Kidney (tissue), 14 donors: Measurements from ENCODE around the gene RABGGTA. TPM values are rescaled to one million over a fixed set of nuclear protein-coding genes. Genes with fewer than 3 reads are reported as not detected.
A peak's percentile ranks its signal among the peaks of the same experiment; 100 is the strongest.

Experiments used
- DNase-seq, 5 donors: peaks; one replicate each; pipeline ENCODE4 v3.0.0-alpha.2; 2013 to 2020
- FAIRE-seq: peaks from 2 replicates; lab custom pipeline; 2012; peaks lifted over from hg19 to GRCh38; lab: Jason Lieb, UNC
- H3K27ac ChIP-seq, 2 donors: one replicate each; pipeline ENCODE4 v1.7.0; 2013; ENCODE audit warnings: low read depth in 2 of 2, low read length in 2 of 2, inconsistent platforms in 1 of 2
- H3K27me3 ChIP-seq: one replicate; pipeline ENCODE4 v1.7.1; 2013; ENCODE audit warnings: low read length, inconsistent platforms; ENCODE audit not compliant: control insufficient read depth, insufficient read depth
- H3K36me3 ChIP-seq, 3 donors: one replicate each; pipeline versions ENCODE4 v1.7.0 to v1.7.1; 2013; ENCODE audit warnings: low read length in 3 of 3, control low read depth in 1 of 3, inconsistent platforms in 1 of 3; ENCODE audit not compliant: insufficient read depth in 3 of 3, control insufficient read depth in 2 of 3
- H3K4me1 ChIP-seq, 3 donors: one replicate each; pipeline versions ENCODE4 v1.7.0 to v1.7.1; 2013; ENCODE audit warnings: low read length in 3 of 3, inconsistent platforms in 1 of 3, low read depth in 1 of 3; ENCODE audit not compliant: control insufficient read depth in 2 of 3, insufficient read depth in 2 of 3
- H3K4me3 ChIP-seq, 3 donors: one replicate each; pipeline versions ENCODE4 v1.7.0 to v1.8.1; 2013; ENCODE audit warnings: low read length in 3 of 3, control low read depth in 1 of 3, inconsistent platforms in 1 of 3
- H3K9ac ChIP-seq, 3 donors: one replicate each; pipeline versions ENCODE4 v1.7.0 to v1.7.1; 2013; ENCODE audit warnings: low read length in 3 of 3, control low read depth in 1 of 3, inconsistent platforms in 1 of 3
- H3K9me3 ChIP-seq, 3 donors: one replicate each; pipeline versions ENCODE4 v1.7.0 to v1.7.1; 2013; ENCODE audit warnings: low read length in 3 of 3, control low read depth in 1 of 3, inconsistent platforms in 1 of 3; ENCODE audit not compliant: control insufficient read depth in 2 of 3, insufficient read depth in 1 of 3
- CTCF ChIP-seq: IDR thresholded peaks from 3 replicates; pipeline ENCODE4 v1.5.1; 2012; ENCODE audit warnings: mild to moderate bottlenecking, moderate library complexity, borderline replicate concordance; ENCODE audit not compliant: insufficient read depth; ENCODE audit errors: extremely low read depth
- intact Hi-C: fragments of 100-400 bp; cut with DNase I; formaldehyde crosslinking; loops from one replicate; pipeline ENCODE4 v1.11.1; 2022
- polyA plus RNA-seq: library from polyadenylated mRNA; stranded (reverse); fragments of 350-450 nt; fragmentation: Illumina TruSeq; extraction: RNeasy Lipid Tissue Mini Kit (QIAGEN cat#74804); gene quantifications from one replicate; pipeline ENCODE4 v1.2.3, GENCODE V29; 2014; ENCODE audit warnings: low read depth, low replicate concordance; ENCODE audit not compliant: insufficient read depth
- total RNA-seq: library from RNA; stranded (reverse); fragmentation: NEBNext Ultra II Directional; extraction: Animal tissue kit (Norgen Biotek cat#: 25700); gene quantifications from one replicate; pipeline ENCODE4 v1.2.1, GENCODE V29; 2021
- donor health status: control.
- donor health status: control.
- donor health status: control.
- donor health status: control.
- donor health status: control.
- donor health status: DM: yes; HTN: yes; CAD: no.
- donor health status: Normal renal cell carcinoma (clear cell type).

Gene RABGGTA
- total and polyA plus RNA-seq, 2 donors from 2014 or later: 25.8 to 33.9 TPM

- FAIRE-seq: no peak
These were observed 38.5 kb downstream of the RABGGTA start, which contains the start of gene GMPR2 for GRCh38 chr14:24232645-24233537. Gene GMPR2 (plus strand): TSS chr14:24232929. CDS start chr14:24233254, 325 bp downstream.

GRCh38 chr14:24232121-24232644 lies 39.2 kb downstream of the RABGGTA start, which contains the start of gene NEDD8:
Gene NEDD8 (minus strand): TSS chr14:24232367. CDS start chr14:24232267, 100 bp downstream.
- peak within 1 kb of the TSS; percentile 86 to 96 (median 96) for H3K4me3 ChIP-seq
- FAIRE-seq (no peak), DNase-seq (peak; percentile 91 to 98 (median 95))
- H3K9me3 ChIP-seq: no peaks in the 10 kb centered on the region
- peak within 1 kb of the TSS; percentile 92 to 96 (median 94) for H3K9ac ChIP-seq
- intact Hi-C loops: no loop called here
- peak within 1 kb of the TSS; percentile 89 to 94 for H3K27ac ChIP-seq
- no peaks in the 10 kb centered on the region for H3K27me3 ChIP-seq
- peaks cover 8 to 16% (median 13%) of the 10 kb centered on the region in 3 donors for H3K36me3 ChIP-seq
- H3K4me1 ChIP-seq: peaks cover 0 to 25% (median 13%) of the 10 kb centered on the region in 3 donors
- TF ChIP-seq CTCF: no peak

More at GRCh38 chr14:24232645-24233537, 38.5 kb downstream of the RABGGTA start, which contains the start of gene GMPR2:
- intact Hi-C loops: no loop called here
- no peak for DNase-seq
- Histone ChIP-seq H3K4me1 (peaks cover 0 to 25% (median 13%) of the 10 kb centered on the region in 3 donors), H3K27ac (peak within 1 kb of the TSS; percentile 89 to 94), H3K36me3 (peaks cover 8 to 19% (median 16%) of the 10 kb centered on the region in 3 donors), H3K9ac (peak within 1 kb of the TSS; percentile 92 to 96 (median 94)), H3K27me3 (no peaks in the 10 kb centered on the region), H3K4me3 (peak within 1 kb of the TSS; percentile 86 to 96 (median 96)), H3K9me3 (no peaks in the 10 kb centered on the region)
- no peak for TF ChIP-seq CTCF

GRCh38 chr14:24231263-24232120 lies 39.9 kb downstream of the RABGGTA start:
- intact Hi-C loops: no loop called here
- H3K27ac ChIP-seq: peak overlapping the region; percentile 26 to 89
- peaks cover 6 to 9% (median 6%) of the 10 kb centered on the region in 3 donors for H3K36me3 ChIP-seq
- DNase-seq (no peak), FAIRE-seq (no peak)
- peaks cover 0 to 25% (median 13%) of the 10 kb centered on the region in 3 donors for H3K4me1 ChIP-seq
- no peak for TF ChIP-seq CTCF
- no peaks in the 10 kb centered on the region for H3K9me3 ChIP-seq
- H3K27me3 ChIP-seq: no peaks in the 10 kb centered on the region
- H3K4me3 ChIP-seq: peak overlapping the region; percentile 86 to 96 (median 96)
- peak overlapping the region; percentile 63 to 96 (median 94) for H3K9ac ChIP-seq
